ENCODE measurements around the gene TFB2M. TPM values are rescaled to one million over a fixed set of nuclear protein-coding genes. Genes with fewer than 3 reads are reported as not detected.

Gene TFB2M
- total and polyA plus RNA-seq, 2 of the 13 experiments (the other 11 are each of a cell fraction or from before 2014, with no cell fraction given), result 15.7 to 31.4 TPM

DNA sequence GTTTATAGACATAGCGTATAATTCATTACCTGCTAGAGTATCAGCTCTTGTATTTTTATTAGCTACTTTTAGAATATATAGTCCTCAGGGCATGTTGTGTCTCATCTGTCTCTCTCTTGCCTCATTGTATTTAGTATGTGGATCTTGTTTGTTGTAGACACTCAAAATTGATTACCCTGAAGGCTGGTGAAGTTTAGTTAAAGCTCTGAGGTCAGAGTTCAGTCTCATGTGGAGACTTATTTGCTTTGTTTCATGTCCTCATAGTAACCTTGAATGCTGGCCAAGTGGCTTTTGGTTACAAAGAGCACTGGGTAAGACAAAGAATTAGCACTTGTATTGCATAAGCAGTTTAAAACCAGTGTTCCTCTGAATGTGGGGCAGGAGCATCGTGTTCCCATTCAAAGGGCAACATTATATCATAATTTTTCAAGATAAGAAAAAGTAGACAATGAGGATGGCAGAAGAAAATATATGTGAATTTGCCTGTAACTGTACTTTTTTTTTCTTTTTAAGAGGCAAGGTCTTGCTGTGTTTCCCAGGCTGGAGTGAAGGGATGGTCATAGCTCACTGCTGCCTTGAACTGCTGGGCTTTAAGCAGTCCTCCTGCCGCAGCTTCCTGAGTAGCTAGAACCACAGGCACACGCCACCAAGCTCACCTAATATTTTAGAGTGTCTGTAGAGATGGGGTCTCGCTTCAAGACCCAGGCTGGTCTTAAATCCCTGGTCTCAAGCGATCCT, 17.6 kb upstream of the TFB2M start (continued):
- TF ChIP-seq NR1H2 (CRISPR knock-in tag; IDR thresholded peaks at IDR 0.05; ENCODE audit: borderline replicate concordance, low read depth) (no peak), HMGA1 (CRISPR knock-in tag; conservative IDR thresholded peaks at IDR 0.05) (no peak), SKIL (CRISPR knock-in tag; IDR thresholded peaks at IDR 0.05; ENCODE audit: borderline replicate concordance) (peak; percentile 91), KMT2B (CRISPR knock-in tag; IDR thresholded peaks at IDR 0.05) (0 out of 2 replicates have a peak, but pooled peaks have one; percentile 34), IKZF5 (CRISPR knock-in tag; IDR thresholded peaks at IDR 0.05) (peak; percentile 84), ZNF333 (CRISPR knock-in tag; IDR thresholded peaks at IDR 0.05; ENCODE audit: borderline replicate concordance) (no peak), SSRP1 (CRISPR knock-in tag; IDR thresholded peaks at IDR 0.05) (0 out of 2 replicates have a peak, but pooled peaks have one; percentile 31), ZNF598 (CRISPR knock-in tag; IDR thresholded peaks at IDR 0.05; ENCODE audit: borderline replicate concordance) (no peak), PAF1 (CRISPR knock-in tag; IDR thresholded peaks at IDR 0.05) (no peak), NCOR1 (IDR thresholded peaks at IDR 0.05; ENCODE audit: borderline replicate concordance, low read length) (peak; percentile 98), GATA4 (IDR thresholded peaks at IDR 0.05; ENCODE audit: borderline replicate concordance, low read depth) (no peak; the same call in 1 of the 2 replicates), MATR3 (CRISPR knock-in tag; IDR thresholded peaks at IDR 0.05) (no peak), RAD51 (IDR thresholded peaks at IDR 0.05; ENCODE audit: borderline replicate concordance) (no peak), ZMYM4 (CRISPR knock-in tag; IDR thresholded peaks at IDR 0.05) (peak; percentile 58; the same call in 1 of the 2 replicates), TAF15 (IDR thresholded peaks at IDR 0.05; ENCODE audit: low read depth, low read length, poor library complexity, severe bottlenecking) (no peak), ZNF143 (CRISPR knock-in tag; IDR thresholded peaks at IDR 0.05) (no peak), AHR (CRISPR knock-in tag; IDR thresholded peaks at IDR 0.05) (no peak), SMYD3 (CRISPR knock-in tag; IDR thresholded peaks at IDR 0.05) (peak; percentile 81; the same call in 1 of the 2 replicates), KLF6 (CRISPR knock-in tag; IDR thresholded peaks at IDR 0.05) (no peak), ZNF773 (CRISPR knock-in tag; IDR thresholded peaks at IDR 0.05; ENCODE audit: borderline replicate concordance) (no peak), EZH2 (conservative IDR thresholded peaks at IDR 0.05; ENCODE audit: low read depth, low read length) (no peak), STAT5B (CRISPR knock-in tag; IDR thresholded peaks at IDR 0.05) (peak; percentile 23; the same call in 1 of the 2 replicates)
- TF ChIP-seq, protein P1, sequence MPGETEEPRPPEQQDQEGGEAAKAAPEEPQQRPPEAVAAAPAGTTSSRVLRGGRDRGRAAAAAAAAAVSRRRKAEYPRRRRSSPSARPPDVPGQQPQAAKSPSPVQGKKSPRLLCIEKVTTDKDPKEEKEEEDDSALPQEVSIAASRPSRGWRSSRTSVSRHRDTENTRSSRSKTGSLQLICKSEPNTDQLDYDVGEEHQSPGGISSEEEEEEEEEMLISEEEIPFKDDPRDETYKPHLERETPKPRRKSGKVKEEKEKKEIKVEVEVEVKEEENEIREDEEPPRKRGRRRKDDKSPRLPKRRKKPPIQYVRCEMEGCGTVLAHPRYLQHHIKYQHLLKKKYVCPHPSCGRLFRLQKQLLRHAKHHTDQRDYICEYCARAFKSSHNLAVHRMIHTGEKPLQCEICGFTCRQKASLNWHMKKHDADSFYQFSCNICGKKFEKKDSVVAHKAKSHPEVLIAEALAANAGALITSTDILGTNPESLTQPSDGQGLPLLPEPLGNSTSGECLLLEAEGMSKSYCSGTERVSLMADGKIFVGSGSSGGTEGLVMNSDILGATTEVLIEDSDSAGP (CRISPR knock-in tag; IDR thresholded peaks at IDR 0.05; ENCODE audit: borderline replicate concordance), result no peak
- TF ChIP-seq, protein P2, sequence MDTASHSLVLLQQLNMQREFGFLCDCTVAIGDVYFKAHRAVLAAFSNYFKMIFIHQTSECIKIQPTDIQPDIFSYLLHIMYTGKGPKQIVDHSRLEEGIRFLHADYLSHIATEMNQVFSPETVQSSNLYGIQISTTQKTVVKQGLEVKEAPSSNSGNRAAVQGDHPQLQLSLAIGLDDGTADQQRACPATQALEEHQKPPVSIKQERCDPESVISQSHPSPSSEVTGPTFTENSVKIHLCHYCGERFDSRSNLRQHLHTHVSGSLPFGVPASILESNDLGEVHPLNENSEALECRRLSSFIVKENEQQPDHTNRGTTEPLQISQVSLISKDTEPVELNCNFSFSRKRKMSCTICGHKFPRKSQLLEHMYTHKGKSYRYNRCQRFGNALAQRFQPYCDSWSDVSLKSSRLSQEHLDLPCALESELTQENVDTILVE (CRISPR knock-in tag; IDR thresholded peaks at IDR 0.05), result peak; percentile 57; the same call in 1 of the 2 replicates
